ENCODE data around the gene SLC8A2.

DNA sequence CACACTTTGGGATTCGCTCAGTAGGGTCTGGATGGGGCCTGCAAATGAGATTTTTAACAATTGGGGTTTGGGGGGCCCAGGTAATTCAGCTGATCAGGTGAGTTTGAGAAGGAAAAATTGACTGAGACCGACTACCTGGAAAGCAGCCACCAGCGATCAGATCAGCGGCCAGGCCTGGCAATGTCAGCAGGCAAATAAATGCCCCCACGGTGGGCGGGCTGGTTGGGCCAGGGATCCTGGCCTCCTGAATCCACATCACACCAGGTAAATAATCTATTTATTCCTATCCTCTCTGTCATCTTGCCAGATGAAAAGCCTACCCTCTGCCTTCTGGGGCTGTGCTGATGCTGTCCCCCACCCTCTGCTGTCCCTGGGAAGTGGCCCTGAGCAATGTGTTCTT, 33.8 kb upstream of the SLC8A2 start:
- TF ChIP-seq, protein P1, sequence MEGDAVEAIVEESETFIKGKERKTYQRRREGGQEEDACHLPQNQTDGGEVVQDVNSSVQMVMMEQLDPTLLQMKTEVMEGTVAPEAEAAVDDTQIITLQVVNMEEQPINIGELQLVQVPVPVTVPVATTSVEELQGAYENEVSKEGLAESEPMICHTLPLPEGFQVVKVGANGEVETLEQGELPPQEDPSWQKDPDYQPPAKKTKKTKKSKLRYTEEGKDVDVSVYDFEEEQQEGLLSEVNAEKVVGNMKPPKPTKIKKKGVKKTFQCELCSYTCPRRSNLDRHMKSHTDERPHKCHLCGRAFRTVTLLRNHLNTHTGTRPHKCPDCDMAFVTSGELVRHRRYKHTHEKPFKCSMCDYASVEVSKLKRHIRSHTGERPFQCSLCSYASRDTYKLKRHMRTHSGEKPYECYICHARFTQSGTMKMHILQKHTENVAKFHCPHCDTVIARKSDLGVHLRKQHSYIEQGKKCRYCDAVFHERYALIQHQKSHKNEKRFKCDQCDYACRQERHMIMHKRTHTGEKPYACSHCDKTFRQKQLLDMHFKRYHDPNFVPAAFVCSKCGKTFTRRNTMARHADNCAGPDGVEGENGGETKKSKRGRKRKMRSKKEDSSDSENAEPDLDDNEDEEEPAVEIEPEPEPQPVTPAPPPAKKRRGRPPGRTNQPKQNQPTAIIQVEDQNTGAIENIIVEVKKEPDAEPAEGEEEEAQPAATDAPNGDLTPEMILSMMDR (conservative IDR thresholded peaks at IDR 0.05; ENCODE audit: low read length), result no peak
- TF ChIP-seq EZH2phosphoT487 (IDR thresholded peaks at IDR 0.05; ENCODE audit: borderline replicate concordance, low read depth, low read length), result no peak

All from OCI-LY7 (cell line).